Activated CD8-positive, alpha-beta T cell treated with anti-CD3 and anti-CD28 coated beads for 36 hours (primary cell): Measurements from ENCODE around the gene TCP11L1. TPM values are rescaled to one million over a fixed set of nuclear protein-coding genes. Genes with fewer than 3 reads are reported as not detected.

Experiments
- ATAC-seq: fragments of 200-7000 bp; cut with Tn5 transposase; one replicate; pipeline ENCODE4 v1.10.0; 2021; ENCODE audit warnings: mild to moderate bottlenecking, moderate library complexity
- CTCF ChIA-PET: fragments of 350-600 bp; sonication (Branson Sonifier 250); formaldehyde crosslinking; loops from one replicate; lab custom pipeline; 2021; ENCODE audit warnings: antibody characterized with exemption; lab: Charles Lee
- POLR2A ChIA-PET: fragments of 350-600 bp; sonication (Branson Sonifier 250); formaldehyde crosslinking; loops from one replicate; lab custom pipeline; 2021; ENCODE audit warnings: antibody characterized with exemption; lab: Charles Lee
- DNase-seq: peaks from one replicate; pipeline ENCODE4 v3.0.0-alpha.2; 2020
- H3K27ac Mint-ChIP-seq: one replicate; pipeline ENCODE4 v1.8.0; 2021; ENCODE audit warnings: mild to moderate bottlenecking, mixed read lengths
- H3K27me3 Mint-ChIP-seq: one replicate; pipeline ENCODE4 v1.8.0; 2021; ENCODE audit warnings: mixed read lengths
- H3K36me3 Mint-ChIP-seq: one replicate; pipeline ENCODE4 v1.8.0; 2021; ENCODE audit warnings: low read depth, mixed read lengths
- H3K4me1 Mint-ChIP-seq: one replicate; pipeline ENCODE4 v1.8.0; 2021; ENCODE audit warnings: low read depth, mixed read lengths
- H3K4me3 Mint-ChIP-seq: one replicate; pipeline ENCODE4 v1.8.0; 2021; ENCODE audit warnings: mild to moderate bottlenecking, moderate library complexity, mixed read lengths
- H3K9me3 Mint-ChIP-seq: one replicate; pipeline ENCODE4 v1.8.0; 2021; ENCODE audit warnings: mixed read lengths
- CTCF ChIP-seq: fragments of 200-600 bp; IDR thresholded peaks from one replicate; pipeline ENCODE4 v1.8.0; 2022; ENCODE audit warnings: antibody characterized with exemption, mild to moderate bottlenecking
- intact Hi-C: fragments of 100-400 bp; cut with micrococcal nuclease; formaldehyde crosslinking; loops from one replicate; pipeline ENCODE4 v1.10.0; 2022
- total RNA-seq, 2 experiments: library from RNA; stranded (reverse); gene quantifications; one replicate each; pipeline ENCODE4 v1.2.3, GENCODE V29; 2021

Gene TCP11L1
- total RNA-seq, 2 experiments from 2014 or later = 11.0 to 12.7 TPM

- POLR2A ChIA-PET = no interaction called here
- H3K4me3 Mint-ChIP-seq = no peak overlapping the region
- peaks cover 26% of the 10 kb centered on the region for H3K36me3 Mint-ChIP-seq
- H3K27ac Mint-ChIP-seq = peak overlapping the region; percentile 55
- CTCF ChIA-PET = interaction anchor here (1.3 to 1.5 kb wide), 2 partner anchors 14 to 19 kb away, joined by 3 to 4 read pairs; no protein-coding TSS in a partner anchor
- ATAC-seq (no peak), DNase-seq (no peak)
- no peaks in the 10 kb centered on the region for H3K27me3 Mint-ChIP-seq
- intact Hi-C loops = no loop called here
- no peak for TF ChIP-seq CTCF
- H3K4me1 Mint-ChIP-seq = no peaks in the 10 kb centered on the region
- no peaks in the 10 kb centered on the region for H3K9me3 Mint-ChIP-seq
These were observed 44.5 kb downstream of the TCP11L1 start for GRCh38 chr11:33083918-33084317.

- Mint-ChIP-seq H3K9me3 (no peaks in the 10 kb centered on the region), H3K27me3 (no peaks in the 10 kb centered on the region), H3K4me1 (no peaks in the 10 kb centered on the region), H3K4me3 (no peak overlapping the region), H3K27ac (peak overlapping the region; percentile 13), H3K36me3 (peaks cover 33% of the 10 kb centered on the region)
- no peak for TF ChIP-seq CTCF
- ATAC-seq = no peak
- intact Hi-C loops = no loop called here
- ChIA-PET CTCF (interaction anchor here (0.7 to 0.9 kb wide), 3 partner anchors 9 to 277 kb away, joined by 3 read pairs; no protein-coding TSS in a partner anchor), POLR2A (no interaction called here)
- no peak for DNase-seq
These were observed 46.6 kb downstream of the TCP11L1 start for GRCh38 chr11:33086017-33086416.

GRCh38 chr11:33089776-33090175 is 50.4 kb downstream of the TCP11L1 start:
- Mint-ChIP-seq H3K27ac (no peak overlapping the region), H3K9me3 (no peaks in the 10 kb centered on the region), H3K27me3 (no peaks in the 10 kb centered on the region), H3K4me1 (no peaks in the 10 kb centered on the region), H3K36me3 (peaks cover 19% of the 10 kb centered on the region), H3K4me3 (no peak overlapping the region)
- no peak for DNase-seq
- POLR2A ChIA-PET = no interaction called here
- intact Hi-C loops = no loop called here
- TF ChIP-seq CTCF = no peak
- CTCF ChIA-PET = interaction anchor here (2.0 kb wide), 1 partner anchor 20 kb away, joined by 5 read pairs; no protein-coding TSS in a partner anchor
- ATAC-seq = no peak

GRCh38 chr11:33094157-33094556 is 54.8 kb downstream of the TCP11L1 start:
- Mint-ChIP-seq H3K27me3 (no peaks in the 10 kb centered on the region), H3K36me3 (peaks cover 22% of the 10 kb centered on the region), H3K27ac (no peak overlapping the region), H3K4me1 (no peaks in the 10 kb centered on the region), H3K9me3 (no peaks in the 10 kb centered on the region), H3K4me3 (no peak overlapping the region)
- ATAC-seq = no peak
- no peak for DNase-seq
- CTCF ChIA-PET = no interaction called here
- POLR2A ChIA-PET = no interaction called here
- intact Hi-C loops = no loop called here
- TF ChIP-seq CTCF = no peak

- ChIA-PET CTCF (no interaction called here), POLR2A (no interaction called here)
- no peak overlapping the region for H3K4me3 Mint-ChIP-seq
- ATAC-seq (no peak), DNase-seq (no peak)
- H3K36me3 Mint-ChIP-seq = peaks cover 28% of the 10 kb centered on the region
- intact Hi-C loops = no loop called here
- no peaks in the 10 kb centered on the region for H3K27me3 Mint-ChIP-seq
- no peak for TF ChIP-seq CTCF
- H3K9me3 Mint-ChIP-seq = no peaks in the 10 kb centered on the region
- H3K4me1 Mint-ChIP-seq = no peaks in the 10 kb centered on the region
- H3K27ac Mint-ChIP-seq = no peak overlapping the region
These were observed 64.5 kb downstream of the TCP11L1 start for GRCh38 chr11:33103836-33104235.
